Measurements from ENCODE around the gene MRPS23. TPM values are rescaled to one million over a fixed set of nuclear protein-coding genes. Genes with fewer than 3 reads are reported as not detected.

MRPS23 gene
- polyA plus RNA-seq, 1 donor from 2014 or later, result 80.5 TPM

DNA sequence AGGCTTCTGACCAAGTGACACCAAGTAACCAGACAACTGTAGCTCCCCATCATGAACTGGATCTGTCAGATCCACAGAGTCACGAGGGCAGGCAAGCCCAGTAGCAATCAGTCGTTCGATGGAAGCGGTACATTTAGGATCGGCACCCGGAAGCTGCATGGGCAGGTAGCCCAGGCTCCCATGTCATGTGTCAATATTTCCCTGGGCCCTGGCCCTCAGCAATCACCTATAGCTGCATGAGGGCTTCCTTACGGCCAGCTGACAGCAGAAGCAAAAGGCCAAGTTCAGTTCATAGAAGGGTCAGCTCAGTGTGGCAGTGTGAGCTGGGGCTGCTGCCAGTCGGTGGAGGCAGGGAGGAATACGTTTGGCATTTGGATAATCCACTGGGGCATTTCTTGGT, 31.8 kb downstream of the MRPS23 start:
- H3K4me3 ChIP-seq (ENCODE audit: low read length), result no peak overlapping the region
- no peaks in the 10 kb centered on the region for H3K27me3 ChIP-seq (ENCODE audit: insufficient read depth, low read depth, low read length)
- H4K20me1 ChIP-seq (ENCODE audit: insufficient read depth), result no peaks in the 10 kb centered on the region
- no peaks in the 10 kb centered on the region for H3F3A ChIP-seq (ENCODE audit: insufficient read depth, low read length, poor library complexity, severe bottlenecking)
- TF ChIP-seq, protein P1, sequence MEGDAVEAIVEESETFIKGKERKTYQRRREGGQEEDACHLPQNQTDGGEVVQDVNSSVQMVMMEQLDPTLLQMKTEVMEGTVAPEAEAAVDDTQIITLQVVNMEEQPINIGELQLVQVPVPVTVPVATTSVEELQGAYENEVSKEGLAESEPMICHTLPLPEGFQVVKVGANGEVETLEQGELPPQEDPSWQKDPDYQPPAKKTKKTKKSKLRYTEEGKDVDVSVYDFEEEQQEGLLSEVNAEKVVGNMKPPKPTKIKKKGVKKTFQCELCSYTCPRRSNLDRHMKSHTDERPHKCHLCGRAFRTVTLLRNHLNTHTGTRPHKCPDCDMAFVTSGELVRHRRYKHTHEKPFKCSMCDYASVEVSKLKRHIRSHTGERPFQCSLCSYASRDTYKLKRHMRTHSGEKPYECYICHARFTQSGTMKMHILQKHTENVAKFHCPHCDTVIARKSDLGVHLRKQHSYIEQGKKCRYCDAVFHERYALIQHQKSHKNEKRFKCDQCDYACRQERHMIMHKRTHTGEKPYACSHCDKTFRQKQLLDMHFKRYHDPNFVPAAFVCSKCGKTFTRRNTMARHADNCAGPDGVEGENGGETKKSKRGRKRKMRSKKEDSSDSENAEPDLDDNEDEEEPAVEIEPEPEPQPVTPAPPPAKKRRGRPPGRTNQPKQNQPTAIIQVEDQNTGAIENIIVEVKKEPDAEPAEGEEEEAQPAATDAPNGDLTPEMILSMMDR (IDR thresholded peaks at IDR 0.05; ENCODE audit: poor library complexity, severe bottlenecking), result no peak
- TF ChIP-seq MXI1 (conservative IDR thresholded peaks at IDR 0.05; ENCODE audit: poor library complexity, severe bottlenecking) (no peak), TAF1 (IDR thresholded peaks at IDR 0.05; ENCODE audit: low read depth) (no peak), EZH2 (IDR thresholded peaks at IDR 0.05; ENCODE audit: borderline replicate concordance, insufficient read depth, low read length, poor library complexity, severe bottlenecking) (no peak), EP300 (conservative IDR thresholded peaks at IDR 0.05; ENCODE audit: poor library complexity, severe bottlenecking) (no peak), SMC3 (conservative IDR thresholded peaks at IDR 0.05; ENCODE audit: poor library complexity) (no peak), RAD21 (conservative IDR thresholded peaks at IDR 0.05) (no peak), POLR2AphosphoS5 (IDR thresholded peaks at IDR 0.05) (no peak)
- TF ChIP-seq, protein P2, sequence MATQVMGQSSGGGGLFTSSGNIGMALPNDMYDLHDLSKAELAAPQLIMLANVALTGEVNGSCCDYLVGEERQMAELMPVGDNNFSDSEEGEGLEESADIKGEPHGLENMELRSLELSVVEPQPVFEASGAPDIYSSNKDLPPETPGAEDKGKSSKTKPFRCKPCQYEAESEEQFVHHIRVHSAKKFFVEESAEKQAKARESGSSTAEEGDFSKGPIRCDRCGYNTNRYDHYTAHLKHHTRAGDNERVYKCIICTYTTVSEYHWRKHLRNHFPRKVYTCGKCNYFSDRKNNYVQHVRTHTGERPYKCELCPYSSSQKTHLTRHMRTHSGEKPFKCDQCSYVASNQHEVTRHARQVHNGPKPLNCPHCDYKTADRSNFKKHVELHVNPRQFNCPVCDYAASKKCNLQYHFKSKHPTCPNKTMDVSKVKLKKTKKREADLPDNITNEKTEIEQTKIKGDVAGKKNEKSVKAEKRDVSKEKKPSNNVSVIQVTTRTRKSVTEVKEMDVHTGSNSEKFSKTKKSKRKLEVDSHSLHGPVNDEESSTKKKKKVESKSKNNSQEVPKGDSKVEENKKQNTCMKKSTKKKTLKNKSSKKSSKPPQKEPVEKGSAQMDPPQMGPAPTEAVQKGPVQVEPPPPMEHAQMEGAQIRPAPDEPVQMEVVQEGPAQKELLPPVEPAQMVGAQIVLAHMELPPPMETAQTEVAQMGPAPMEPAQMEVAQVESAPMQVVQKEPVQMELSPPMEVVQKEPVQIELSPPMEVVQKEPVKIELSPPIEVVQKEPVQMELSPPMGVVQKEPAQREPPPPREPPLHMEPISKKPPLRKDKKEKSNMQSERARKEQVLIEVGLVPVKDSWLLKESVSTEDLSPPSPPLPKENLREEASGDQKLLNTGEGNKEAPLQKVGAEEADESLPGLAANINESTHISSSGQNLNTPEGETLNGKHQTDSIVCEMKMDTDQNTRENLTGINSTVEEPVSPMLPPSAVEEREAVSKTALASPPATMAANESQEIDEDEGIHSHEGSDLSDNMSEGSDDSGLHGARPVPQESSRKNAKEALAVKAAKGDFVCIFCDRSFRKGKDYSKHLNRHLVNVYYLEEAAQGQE (IDR thresholded peaks at IDR 0.05; ENCODE audit: borderline replicate concordance), result no peak
- no peak overlapping the region for H3K27ac ChIP-seq (ENCODE audit: low read length)
- H3K36me3 ChIP-seq (ENCODE audit: insufficient read depth, low read length), result no peaks in the 10 kb centered on the region
- no peak overlapping the region for H3K9ac ChIP-seq (ENCODE audit: low read length)
- H2AFZ ChIP-seq (ENCODE audit: low read depth, low read length), result no peak overlapping the region
- H3K9me3 ChIP-seq (ENCODE audit: low read length), result no peaks in the 10 kb centered on the region
- H3K9me2 ChIP-seq (ENCODE audit: insufficient read depth, low read length), result no peaks in the 10 kb centered on the region
- no peak overlapping the region for H3K4me2 ChIP-seq (ENCODE audit: low read length)
- H3K79me2 ChIP-seq (replicated peaks; ENCODE audit: insufficient read depth, low read length), result no peaks in the 10 kb centered on the region

- H3K9me2 ChIP-seq (ENCODE audit: insufficient read depth, low read length), result no peaks in the 10 kb centered on the region
- no peak overlapping the region for H2AFZ ChIP-seq (ENCODE audit: low read depth, low read length)
- H3F3A ChIP-seq (ENCODE audit: insufficient read depth, low read length, poor library complexity, severe bottlenecking), result no peaks in the 10 kb centered on the region
- TF ChIP-seq POLR2AphosphoS5 (IDR thresholded peaks at IDR 0.05), result no peak
- no peak for TF ChIP-seq MXI1 (conservative IDR thresholded peaks at IDR 0.05; ENCODE audit: poor library complexity, severe bottlenecking)
- TF ChIP-seq, protein P2 (IDR thresholded peaks at IDR 0.05; ENCODE audit: borderline replicate concordance), result no peak
- no peak for TF ChIP-seq TAF1 (IDR thresholded peaks at IDR 0.05; ENCODE audit: low read depth)
- TF ChIP-seq, protein P1 (IDR thresholded peaks at IDR 0.05; ENCODE audit: poor library complexity, severe bottlenecking), result no peak
- TF ChIP-seq EZH2 (IDR thresholded peaks at IDR 0.05; ENCODE audit: borderline replicate concordance, insufficient read depth, low read length, poor library complexity, severe bottlenecking), result no peak
- no peak for TF ChIP-seq EP300 (conservative IDR thresholded peaks at IDR 0.05; ENCODE audit: poor library complexity, severe bottlenecking)
- no peaks in the 10 kb centered on the region for H3K27me3 ChIP-seq (ENCODE audit: insufficient read depth, low read depth, low read length)
- no peak overlapping the region for H3K9ac ChIP-seq (ENCODE audit: low read length)
- no peaks in the 10 kb centered on the region for H3K36me3 ChIP-seq (ENCODE audit: insufficient read depth, low read length)
- H3K79me2 ChIP-seq (replicated peaks; ENCODE audit: insufficient read depth, low read length), result no peaks in the 10 kb centered on the region
- H4K20me1 ChIP-seq (ENCODE audit: insufficient read depth), result no peaks in the 10 kb centered on the region
- no peak overlapping the region for H3K4me3 ChIP-seq (ENCODE audit: low read length)
- H3K4me2 ChIP-seq (ENCODE audit: low read length), result no peak overlapping the region
- no peak overlapping the region for H3K27ac ChIP-seq (ENCODE audit: low read length)
- no peaks in the 10 kb centered on the region for H3K9me3 ChIP-seq (ENCODE audit: low read length)
These were observed 32.5 kb downstream of the MRPS23 start for GRCh38 chr17:57817299-57817698.
